Parathyroid adenoma (tissue), 2 donors: ENCODE measurements around the gene MISP.

ENCODE experiments used
- H2AFZ ChIP-seq: fragments of 300-600 bp; sonication (generic); one replicate; pipeline ENCODE4 v1.7.0; 2017; ENCODE audit warnings: antibody characterized with exemption, mild to moderate bottlenecking
- H3K27ac ChIP-seq: fragments of 300-600 bp; sonication (generic); one replicate; pipeline ENCODE4 v1.7.0; 2017
- H3K27me3 ChIP-seq: fragments of 300-600 bp; sonication (generic); one replicate; pipeline ENCODE4 v1.7.0; 2017; ENCODE audit warnings: low read length; ENCODE audit not compliant: control insufficient read depth, insufficient read depth
- H3K36me3 ChIP-seq: fragments of 300-600 bp; sonication (generic); one replicate; pipeline ENCODE4 v1.7.0; 2017; ENCODE audit warnings: low read length; ENCODE audit not compliant: control insufficient read depth, insufficient read depth
- H3K4me1 ChIP-seq: fragments of 300-600 bp; sonication (generic); one replicate; pipeline ENCODE4 v1.7.0; 2017; ENCODE audit warnings: control low read depth
- H3K4me2 ChIP-seq: fragments of 300-600 bp; sonication (generic); one replicate; pipeline ENCODE4 v1.7.0; 2017; ENCODE audit warnings: low read length
- H3K4me3 ChIP-seq: fragments of 300-600 bp; sonication (generic); one replicate; pipeline ENCODE4 v1.7.0; 2017; ENCODE audit warnings: low read depth, low read length
- H3K79me2 ChIP-seq: fragments of 300-600 bp; sonication (generic); one replicate; pipeline ENCODE4 v1.7.0; 2017; ENCODE audit warnings: control low read depth
- H3K9ac ChIP-seq: fragments of 300-600 bp; sonication (generic); one replicate; pipeline ENCODE4 v1.7.0; 2017; ENCODE audit warnings: mild to moderate bottlenecking
- H3K9me3 ChIP-seq: fragments of 300-600 bp; sonication (generic); one replicate; pipeline ENCODE4 v1.7.0; 2017; ENCODE audit warnings: low read length; ENCODE audit not compliant: control insufficient read depth
- CTCF ChIP-seq: fragments of 300-600 bp; sonication (generic); IDR thresholded peaks from one replicate; pipeline ENCODE4 v1.7.0; 2017; ENCODE audit warnings: antibody characterized with exemption, mild to moderate bottlenecking
- donor health status: primary hyperparathyroidism.

MISP gene

GRCh38 chr19:756236-756635 is 5.3 kb downstream of the MISP start:
- H3K4me1 ChIP-seq: no peaks in the 10 kb centered on the region
- no peak overlapping the region for H3K27ac ChIP-seq
- H3K79me2 ChIP-seq: no peaks in the 10 kb centered on the region
- H3K9ac ChIP-seq: no peak overlapping the region
- H3K4me3 ChIP-seq: no peak overlapping the region
- no peaks in the 10 kb centered on the region for H3K9me3 ChIP-seq
- no peak overlapping the region for H3K4me2 ChIP-seq
- H3K36me3 ChIP-seq: no peaks in the 10 kb centered on the region
- H2AFZ ChIP-seq: no peak overlapping the region
- TF ChIP-seq CTCF: no peak
- H3K27me3 ChIP-seq: no peaks in the 10 kb centered on the region

- Histone ChIP-seq H3K4me3 (no peak overlapping the region), H3K79me2 (no peaks in the 10 kb centered on the region), H3K9me3 (no peaks in the 10 kb centered on the region), H3K4me2 (no peak overlapping the region), H3K36me3 (no peaks in the 10 kb centered on the region), H3K4me1 (no peaks in the 10 kb centered on the region), H3K9ac (no peak overlapping the region), H2AFZ (no peak overlapping the region), H3K27ac (no peak overlapping the region), H3K27me3 (no peaks in the 10 kb centered on the region)
- TF ChIP-seq CTCF: no peak
Observed at GRCh38 chr19:756821-757688, 6.1 kb downstream of the MISP start.

DNA sequence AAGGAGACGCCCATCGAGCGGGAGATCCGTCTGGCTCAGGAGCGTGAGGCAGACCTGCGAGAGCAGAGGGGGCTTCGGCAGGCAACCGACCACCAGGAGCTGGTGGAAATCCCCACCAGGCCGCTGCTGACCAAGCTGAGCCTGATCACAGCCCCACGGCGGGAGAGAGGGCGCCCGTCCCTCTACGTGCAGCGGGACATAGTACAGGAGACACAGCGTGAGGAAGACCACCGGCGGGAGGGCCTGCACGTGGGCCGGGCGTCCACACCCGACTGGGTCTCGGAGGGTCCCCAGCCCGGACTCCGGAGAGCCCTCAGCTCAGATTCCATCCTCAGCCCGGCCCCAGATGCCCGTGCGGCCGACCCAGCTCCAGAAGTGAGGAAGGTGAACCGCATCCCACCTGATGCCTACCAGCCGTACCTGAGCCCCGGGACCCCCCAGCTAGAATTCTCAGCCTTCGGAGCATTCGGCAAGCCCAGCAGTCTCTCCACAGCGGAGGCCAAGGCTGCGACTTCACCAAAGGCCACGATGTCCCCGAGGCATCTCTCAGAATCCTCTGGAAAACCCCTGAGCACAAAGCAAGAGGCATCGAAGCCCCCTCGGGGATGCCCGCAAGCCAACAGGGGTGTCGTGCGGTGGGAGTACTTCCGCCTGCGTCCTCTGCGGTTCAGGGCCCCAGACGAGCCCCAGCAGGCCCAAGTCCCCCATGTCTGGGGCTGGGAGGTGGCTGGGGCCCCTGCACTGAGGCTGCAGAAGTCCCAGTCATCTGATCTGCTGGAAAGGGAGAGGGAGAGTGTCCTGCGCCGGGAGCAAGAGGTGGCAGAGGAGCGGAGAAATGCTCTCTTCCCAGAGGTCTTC is 7.1 kb downstream of the MISP start:
- Histone ChIP-seq H3K79me2 (no peaks in the 10 kb centered on the region), H3K9me3 (no peaks in the 10 kb centered on the region), H3K4me1 (no peaks in the 10 kb centered on the region), H2AFZ (no peak overlapping the region), H3K27ac (no peak overlapping the region), H3K27me3 (no peaks in the 10 kb centered on the region), H3K36me3 (no peaks in the 10 kb centered on the region), H3K4me2 (no peak overlapping the region), H3K9ac (no peak overlapping the region), H3K4me3 (no peak overlapping the region)
- no peak for TF ChIP-seq CTCF

DNA sequence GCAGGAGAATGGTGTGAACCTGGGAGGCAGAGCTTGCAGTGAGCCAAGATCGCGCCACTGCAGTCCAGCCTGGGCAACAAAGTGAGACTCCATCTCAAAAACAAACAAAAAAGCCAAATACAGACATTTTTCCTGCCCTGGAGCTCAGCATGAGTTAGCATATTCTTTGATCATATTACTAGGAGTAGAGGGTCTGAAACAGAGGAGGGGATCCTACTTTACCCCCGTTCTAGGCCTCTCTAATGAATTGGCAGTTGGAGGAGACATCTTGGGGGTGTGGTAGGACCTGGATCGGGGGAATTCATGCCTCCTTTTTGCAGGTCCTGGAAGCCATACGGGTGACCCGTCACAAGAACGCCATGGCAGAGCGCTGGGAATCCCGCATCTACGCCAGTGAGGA is 12.3 kb downstream of the MISP start:
- no peaks in the 10 kb centered on the region for H3K79me2 ChIP-seq
- no peak for TF ChIP-seq CTCF
- H3K4me2 ChIP-seq: no peak overlapping the region
- no peaks in the 10 kb centered on the region for H3K36me3 ChIP-seq
- H3K27me3 ChIP-seq: no peaks in the 10 kb centered on the region
- H3K9ac ChIP-seq: no peak overlapping the region
- H3K4me1 ChIP-seq: no peaks in the 10 kb centered on the region
- no peak overlapping the region for H3K4me3 ChIP-seq
- no peaks in the 10 kb centered on the region for H3K9me3 ChIP-seq
- no peak overlapping the region for H2AFZ ChIP-seq
- no peak overlapping the region for H3K27ac ChIP-seq
